Tibial nerve (tissue), 4 donors: ENCODE data around the gene NPC1L1. TPM values are rescaled to one million over a fixed set of nuclear protein-coding genes. Genes with fewer than 3 reads are reported as not detected.
"Not testable (repeated sequence)": the region's sequence is repeated elsewhere in the genome, so short reads cannot be mapped to it uniquely, and the experiment has no call there.

Experiments used
- DNase-seq, 2 donors: peaks; one replicate each; pipeline ENCODE4 v3.0.0-alpha.2; 2019; ENCODE audit warnings: low spot score in 2 of 2
- H3K27ac ChIP-seq, 4 donors: fragments of 200-600 bp; sonication (generic) in 3 of 4; one replicate each; pipeline ENCODE4 v1.5.1; 2017 to 2019; ENCODE audit warnings: mild to moderate bottlenecking in 1 of 4
- H3K27me3 ChIP-seq, 2 donors: fragments of 200-600 bp; sonication (generic) in 1 of 2; one replicate each; pipeline versions ENCODE4 v1.5.1 to v1.6.0; 2017 to 2019
- H3K36me3 ChIP-seq, 3 donors: fragments of 200-600 bp; sonication (generic); one replicate each; pipeline ENCODE4 v1.5.1; 2018 to 2019
- H3K4me1 ChIP-seq, 4 donors: fragments of 200-600 bp; sonication (generic) in 3 of 4; one replicate each; pipeline ENCODE4 v1.5.1; 2017 to 2019
- H3K4me3 ChIP-seq, 4 donors: fragments of 200-600 bp; sonication (generic) in 3 of 4; one replicate each; pipeline ENCODE4 v1.5.1; 2017 to 2019; ENCODE audit warnings: mild to moderate bottlenecking in 1 of 4, moderate library complexity in 1 of 4
- H3K9me3 ChIP-seq, 4 donors: fragments of 200-600 bp; sonication (generic) in 3 of 4; one replicate each; pipeline ENCODE4 v1.5.1; 2017 to 2019
- CTCF ChIP-seq, 5 experiments: fragments of 200-600 bp in 3 of 5; fragments of 450-650 bp in 2 of 5; sonication (generic) in 3 of 5; IDR thresholded peaks; one replicate each; pipeline ENCODE4 v1.5.1; 2016 to 2019; ENCODE audit warnings: antibody characterized with exemption in 5 of 5, mild to moderate bottlenecking in 3 of 5, moderate library complexity in 2 of 5
- EP300 ChIP-seq, 2 donors: sonication (generic); formaldehyde crosslinking; IDR thresholded peaks; one replicate each; pipeline ENCODE4 v1.6.1; 2017; ENCODE audit warnings: antibody characterized with exemption in 2 of 2, mild to moderate bottlenecking in 1 of 2
- POLR2A ChIP-seq, 2 donors: fragments of 450-650 bp; IDR thresholded peaks; one replicate each; pipeline ENCODE4 v1.6.1; 2017; ENCODE audit warnings: antibody characterized with exemption in 2 of 2, mild to moderate bottlenecking in 2 of 2, moderate library complexity in 2 of 2
- WGBS, 2 donors: methylation state at CpG; one replicate each; pipeline ENCODE4 v1.1.5; 2018; 5-methylcytosine and 5-hydroxymethylcytosine counted together
- total RNA-seq, 4 donors: library from RNA; depleted of rRNA; stranded (reverse); fragments of >200 nt; gene quantifications; one replicate each; pipeline ENCODE4 v1.1.0, GENCODE V29; 2016

NPC1L1 gene
- total RNA-seq, 4 donors from 2014 or later: 0.30 to 0.44 (median 0.39) TPM; not detected in 1

DNA sequence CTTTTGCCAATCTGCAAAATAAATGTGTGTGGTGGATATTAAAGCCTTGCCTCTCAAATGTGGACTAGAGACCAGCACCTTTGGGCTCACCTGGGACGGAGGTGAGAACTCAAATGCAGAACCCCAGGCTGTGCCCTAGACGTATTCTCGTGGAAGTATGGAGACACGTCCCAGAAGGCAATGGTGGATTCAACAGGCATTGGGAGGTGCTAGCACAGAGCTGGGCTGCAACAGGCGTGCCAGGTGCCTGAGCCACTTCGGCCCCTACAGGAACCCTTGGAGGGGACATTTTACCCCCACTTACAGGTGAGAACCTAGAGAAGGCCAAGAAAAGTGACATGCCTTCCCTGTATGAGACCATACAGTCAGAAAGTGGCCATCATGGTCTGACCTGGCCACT lies 20.4 kb upstream of the NPC1L1 start:
- H3K36me3 ChIP-seq: peaks cover 0 to 34% (median 8%) of the 10 kb centered on the region in 3 donors
- H3K4me3 ChIP-seq: no peak overlapping the region
- no peaks in the 10 kb centered on the region for H3K27me3 ChIP-seq
- H3K4me1 ChIP-seq: peaks cover 0 to 4% (median 0%) of the 10 kb centered on the region in 4 donors
- H3K9me3 ChIP-seq: no peaks in the 10 kb centered on the region
- TF ChIP-seq CTCF (IDR thresholded peaks at IDR 0.05) (no peak), EP300 (IDR thresholded peaks at IDR 0.05) (no peak), POLR2A (IDR thresholded peaks at IDR 0.05) (no peak)
- no peak for DNase-seq
- WGBS, 2 donors: 78 to 84% methylated on average over 6 of the region's 6 CpGs
- no peak overlapping the region for H3K27ac ChIP-seq

DNA sequence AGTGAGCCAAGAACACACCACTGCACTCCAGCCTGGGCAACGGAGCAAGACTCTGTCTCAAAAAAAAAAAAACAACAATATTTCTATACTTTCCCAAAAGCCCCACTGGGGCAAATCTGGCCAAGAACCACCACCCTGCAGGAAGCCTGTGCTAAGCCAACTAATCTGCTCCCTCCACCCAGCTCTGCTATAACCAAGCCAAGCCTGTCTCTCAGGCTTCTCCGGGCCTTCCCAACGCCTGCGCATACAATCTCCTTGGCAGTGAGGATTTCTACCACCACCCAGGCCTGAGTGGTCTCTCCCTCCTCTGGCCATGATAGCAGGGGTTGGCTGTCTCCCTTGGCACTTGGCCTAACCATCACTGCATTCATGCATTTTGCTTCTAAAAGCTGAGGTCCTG lies 18.4 kb upstream of the NPC1L1 start:
- WGBS, 2 donors: 75 to 77% methylated on average over 4 of the region's 4 CpGs
- no peak for TF ChIP-seq EP300 (IDR thresholded peaks at IDR 0.05)
- no peak for TF ChIP-seq POLR2A (IDR thresholded peaks at IDR 0.05)
- TF ChIP-seq CTCF (IDR thresholded peaks at IDR 0.05): no peak
- no peak overlapping the region for H3K4me3 ChIP-seq

GRCh38 chr7:44557485-44557884 lies 16.4 kb upstream of the NPC1L1 start:
- no peak for DNase-seq
- H3K27ac ChIP-seq: no peak overlapping the region
- no peaks in the 10 kb centered on the region for H3K4me1 ChIP-seq
- no peaks in the 10 kb centered on the region for H3K9me3 ChIP-seq
- no peaks in the 10 kb centered on the region for H3K27me3 ChIP-seq
- no peak overlapping the region for H3K4me3 ChIP-seq
- WGBS, 2 donors: 88 to 89% methylated on average over 2 of the region's 2 CpGs
- no peak for TF ChIP-seq POLR2A (IDR thresholded peaks at IDR 0.05)
- no peak for TF ChIP-seq CTCF (IDR thresholded peaks at IDR 0.05)
- no peak for TF ChIP-seq EP300 (IDR thresholded peaks at IDR 0.05)
- H3K36me3 ChIP-seq: no peaks in the 10 kb centered on the region

More for the DNA sequence above, 18.4 kb upstream of the NPC1L1 start:
- Histone ChIP-seq H3K36me3 (peaks cover 0 to 14% (median 0%) of the 10 kb centered on the region in 3 donors), H3K9me3 (no peaks in the 10 kb centered on the region), H3K4me1 (no peaks in the 10 kb centered on the region), H3K27ac (no peak overlapping the region), H3K27me3 (no peaks in the 10 kb centered on the region)
- no peak for DNase-seq

DNA sequence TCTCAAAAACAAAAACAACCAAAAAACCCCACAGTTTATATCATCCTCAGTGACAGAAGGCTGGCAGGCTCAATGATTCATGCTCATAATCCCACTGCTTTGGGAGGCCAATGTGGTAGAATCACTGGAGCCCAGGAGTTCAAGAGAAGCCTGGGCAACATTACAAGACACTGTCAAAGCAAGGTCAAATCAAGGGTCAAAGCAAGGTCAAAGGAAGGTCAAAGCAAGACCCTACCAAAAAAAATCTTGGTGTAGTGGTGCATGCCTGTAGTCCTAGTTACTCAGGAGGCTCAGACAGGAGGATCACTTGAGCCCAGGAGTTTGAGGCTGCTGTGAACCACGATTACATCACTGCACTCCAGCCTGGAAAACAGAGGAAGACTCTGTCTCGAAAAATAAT lies 14.2 kb upstream of the NPC1L1 start:
- TF ChIP-seq POLR2A (IDR thresholded peaks at IDR 0.05): no peak
- TF ChIP-seq EP300 (IDR thresholded peaks at IDR 0.05): no peak
- no peak for TF ChIP-seq CTCF (IDR thresholded peaks at IDR 0.05)
- no peaks in the 10 kb centered on the region for H3K27me3 ChIP-seq
- H3K4me1 ChIP-seq: no peaks in the 10 kb centered on the region
- no peaks in the 10 kb centered on the region for H3K9me3 ChIP-seq
- no peaks in the 10 kb centered on the region for H3K36me3 ChIP-seq
- no peak for DNase-seq
- H3K27ac ChIP-seq: no peak overlapping the region
- H3K4me3 ChIP-seq: no peak overlapping the region
- 66 to 67% methylated on average over 2 of the region's 2 CpGs for WGBS, 2 donors

GRCh38 chr7:44552473-44553005 lies 11.4 kb upstream of the NPC1L1 start:
- H3K9me3 ChIP-seq, H3K4me3 ChIP-seq, H3K4me1 ChIP-seq, H3K27me3 ChIP-seq, DNase-seq, H3K36me3 ChIP-seq, H3K27ac ChIP-seq: not testable (repeated sequence)
- 58 to 67% methylated on average over 3 of the region's 3 CpGs for WGBS, 2 donors

DNA sequence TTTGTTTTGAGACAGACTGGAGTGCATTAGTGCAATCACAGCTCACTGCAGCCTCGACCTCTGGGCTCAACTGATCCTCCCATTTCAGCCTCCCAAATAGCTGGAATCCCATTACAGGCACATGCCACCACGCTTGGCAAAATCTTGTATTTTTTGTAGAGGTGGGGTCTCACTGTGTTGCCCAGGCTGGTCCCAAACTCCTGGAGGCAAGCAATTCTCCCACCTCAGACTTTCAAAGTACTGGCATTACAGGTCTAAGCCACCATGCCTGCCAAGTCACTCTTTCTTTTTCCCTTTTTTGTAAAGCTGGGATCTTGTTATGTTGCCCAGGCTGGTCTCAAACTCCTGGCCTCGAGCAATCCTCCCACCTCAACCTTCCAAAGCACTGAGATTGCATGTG lies 8.3 kb upstream of the NPC1L1 start:
- 70 to 78% methylated on average over 3 of the region's 3 CpGs for WGBS, 2 donors
- no peaks in the 10 kb centered on the region for H3K27me3 ChIP-seq
- no peaks in the 10 kb centered on the region for H3K36me3 ChIP-seq
- H3K27ac ChIP-seq: no peak overlapping the region
- no peak overlapping the region for H3K4me3 ChIP-seq
- H3K4me1 ChIP-seq: no peaks in the 10 kb centered on the region
- DNase-seq: no peak
- H3K9me3 ChIP-seq: no peaks in the 10 kb centered on the region
- TF ChIP-seq POLR2A (IDR thresholded peaks at IDR 0.05) (no peak), EP300 (IDR thresholded peaks at IDR 0.05) (no peak), CTCF (IDR thresholded peaks at IDR 0.05) (no peak)
